Activated CD4-positive, alpha-beta T cell treated with anti-CD3 and anti-CD28 coated beads, Interleukin-2, amount 10 ng/mL, durations not matched to agents 7 days and 5 days (primary cell): ENCODE data around the gene CLTB. TPM values are rescaled to one million over a fixed set of nuclear protein-coding genes. Genes with fewer than 3 reads are reported as not detected.
"Not testable (repeated sequence)": the region's sequence is repeated elsewhere in the genome, so short reads cannot be mapped to it uniquely, and the experiment has no call there.

Source experiments
- CTCF ChIA-PET: fragments of 350-600 bp; sonication (Branson Sonifier 250); formaldehyde crosslinking; loops from one replicate; lab custom pipeline; 2021; ENCODE audit warnings: antibody characterized with exemption; lab: Charles Lee
- POLR2A ChIA-PET: fragments of 350-600 bp; sonication (Branson Sonifier 250); formaldehyde crosslinking; loops from one replicate; lab custom pipeline; 2021; ENCODE audit warnings: antibody characterized with exemption; lab: Charles Lee
- DNase-seq: peaks from one replicate; pipeline ENCODE4 v3.0.0-alpha.2; 2020
- H3K27ac Mint-ChIP-seq: one replicate; pipeline ENCODE4 v1.8.0; 2021; ENCODE audit warnings: mild to moderate bottlenecking, moderate library complexity, mixed read lengths
- H3K27me3 Mint-ChIP-seq: one replicate; pipeline ENCODE4 v1.8.0; 2021; ENCODE audit warnings: mixed read lengths
- H3K36me3 Mint-ChIP-seq: one replicate; pipeline ENCODE4 v1.8.0; 2021; ENCODE audit warnings: low read depth, mixed read lengths
- H3K4me1 Mint-ChIP-seq: one replicate; pipeline ENCODE4 v1.8.0; 2021; ENCODE audit warnings: mixed read lengths
- H3K4me3 Mint-ChIP-seq: one replicate; pipeline ENCODE4 v1.8.0; 2021; ENCODE audit warnings: mild to moderate bottlenecking, moderate library complexity, mixed read lengths
- H3K9me3 Mint-ChIP-seq: one replicate; pipeline ENCODE4 v1.8.0; 2021; ENCODE audit warnings: mixed read lengths
- total RNA-seq, 2 experiments: library from RNA; stranded (reverse); gene quantifications; one replicate each; pipeline ENCODE4 v1.2.3, GENCODE V29; 2021

The CLTB gene
- total RNA-seq, 2 experiments from 2014 or later: 53.8 to 65.8 TPM

- H3K36me3 Mint-ChIP-seq: peaks cover 5% of the 10 kb centered on the region
- no peaks in the 10 kb centered on the region for H3K9me3 Mint-ChIP-seq
- H3K27ac Mint-ChIP-seq: no peak overlapping the region
- H3K4me3 Mint-ChIP-seq: no peak overlapping the region
- POLR2A ChIA-PET: no interaction called here
- DNase-seq: no peak
- no peaks in the 10 kb centered on the region for H3K27me3 Mint-ChIP-seq
- H3K4me1 Mint-ChIP-seq: peaks cover 5% of the 10 kb centered on the region
- CTCF ChIA-PET: interaction anchor here (0.6 kb wide), 1 partner anchor 175 kb away, joined by 3 read pairs; no protein-coding TSS in a partner anchor
These were observed 7.7 kb downstream of the CLTB start for GRCh38 chr5:176408590-176408989.

- H3K27me3 Mint-ChIP-seq, H3K4me1 Mint-ChIP-seq, H3K9me3 Mint-ChIP-seq, H3K27ac Mint-ChIP-seq, DNase-seq, H3K4me3 Mint-ChIP-seq, POLR2A ChIA-PET, H3K36me3 Mint-ChIP-seq: not testable (repeated sequence)
- CTCF ChIA-PET: interaction anchor here (0.8 kb wide), 1 partner anchor 40 kb away, joined by 3 read pairs; the partner anchor contains the start of gene FAF2
These were observed 8.1 kb downstream of the CLTB start for GRCh38 chr5:176408252-176408573.

- H3K4me3 Mint-ChIP-seq: no peak overlapping the region
- ChIA-PET POLR2A (no interaction called here), CTCF (interaction anchor here (0.8 to 3.1 kb wide), 3 partner anchors 9 to 193 kb away, joined by 3 to 26 read pairs (median 3); partner anchors contain the start of genes CLTB and FAF2)
- H3K9me3 Mint-ChIP-seq: no peaks in the 10 kb centered on the region
- peaks cover 5% of the 10 kb centered on the region for H3K36me3 Mint-ChIP-seq
- no peaks in the 10 kb centered on the region for H3K27me3 Mint-ChIP-seq
- peaks cover 4% of the 10 kb centered on the region for H3K4me1 Mint-ChIP-seq
- H3K27ac Mint-ChIP-seq: no peak overlapping the region
- DNase-seq: no peak
These were observed 8.7 kb downstream of the CLTB start for GRCh38 chr5:176407456-176408251.

GRCh38 chr5:176406436-176407052 lies 9.8 kb downstream of the CLTB start:
- Mint-ChIP-seq H3K9me3 (no peaks in the 10 kb centered on the region), H3K4me1 (peaks cover 2% of the 10 kb centered on the region), H3K27ac (no peak overlapping the region), H3K4me3 (no peak overlapping the region), H3K36me3 (peaks cover 5% of the 10 kb centered on the region), H3K27me3 (no peaks in the 10 kb centered on the region)
- DNase-seq: no peak
- ChIA-PET POLR2A (interaction anchor here (0.6 kb wide), 1 partner anchor 112 kb away, joined by 3 read pairs; no protein-coding TSS in a partner anchor), CTCF (interaction anchor here (0.9 to 3.1 kb wide), 5 partner anchors 10 to 194 kb away, joined by 3 to 26 read pairs (median 3); partner anchors contain the start of gene CLTB)

GRCh38 chr5:176405656-176406435 lies 10.5 kb downstream of the CLTB start:
- Mint-ChIP-seq H3K4me1 (no peaks in the 10 kb centered on the region), H3K27me3 (no peaks in the 10 kb centered on the region), H3K9me3 (no peaks in the 10 kb centered on the region), H3K4me3 (no peak overlapping the region), H3K36me3 (peaks cover 5% of the 10 kb centered on the region), H3K27ac (no peak overlapping the region)
- no peak for DNase-seq
- POLR2A ChIA-PET: interaction anchor here (0.6 to 0.8 kb wide), 2 partner anchors 9 to 113 kb away, joined by 3 to 5 read pairs; no protein-coding TSS in a partner anchor
- CTCF ChIA-PET: interaction anchor here (0.9 to 3.1 kb wide), 6 partner anchors 11 to 195 kb away, joined by 3 to 26 read pairs (median 4); partner anchors contain the start of gene CLTB

- ChIA-PET POLR2A (no interaction called here), CTCF (interaction anchor here (0.7 kb wide), 1 partner anchor 41 kb away, joined by 4 read pairs; no protein-coding TSS in a partner anchor)
- H3K4me1 Mint-ChIP-seq: no peaks in the 10 kb centered on the region
- H3K9me3 Mint-ChIP-seq: no peaks in the 10 kb centered on the region
- DNase-seq: no peak
- no peaks in the 10 kb centered on the region for H3K27me3 Mint-ChIP-seq
- H3K36me3 Mint-ChIP-seq: peaks cover 4% of the 10 kb centered on the region
- H3K27ac Mint-ChIP-seq: peak overlapping the region; percentile 63
- no peak overlapping the region for H3K4me3 Mint-ChIP-seq
These were observed 14.8 kb downstream of the CLTB start for GRCh38 chr5:176401281-176402205.

- H3K27ac Mint-ChIP-seq: no peak overlapping the region
- no peak overlapping the region for H3K4me3 Mint-ChIP-seq
- H3K36me3 Mint-ChIP-seq: peaks cover 4% of the 10 kb centered on the region
- H3K27me3 Mint-ChIP-seq: no peaks in the 10 kb centered on the region
- no peaks in the 10 kb centered on the region for H3K4me1 Mint-ChIP-seq
- DNase-seq: no peak
- CTCF ChIA-PET: no interaction called here
- no peaks in the 10 kb centered on the region for H3K9me3 Mint-ChIP-seq
- POLR2A ChIA-PET: no interaction called here
These were observed 15.8 kb downstream of the CLTB start for GRCh38 chr5:176400382-176401156.

- H3K27me3 Mint-ChIP-seq: no peaks in the 10 kb centered on the region
- DNase-seq: no peak
- no peak overlapping the region for H3K27ac Mint-ChIP-seq
- H3K4me3 Mint-ChIP-seq: no peak overlapping the region
- ChIA-PET POLR2A (no interaction called here), CTCF (no interaction called here)
- no peaks in the 10 kb centered on the region for H3K9me3 Mint-ChIP-seq
- no peaks in the 10 kb centered on the region for H3K4me1 Mint-ChIP-seq
- peaks cover 4% of the 10 kb centered on the region for H3K36me3 Mint-ChIP-seq
These were observed 18.5 kb downstream of the CLTB start for GRCh38 chr5:176397736-176398420.

- Mint-ChIP-seq H3K4me3 (no peak overlapping the region), H3K9me3 (no peaks in the 10 kb centered on the region), H3K4me1 (peaks cover 4% of the 10 kb centered on the region), H3K27ac (no peak overlapping the region), H3K27me3 (no peaks in the 10 kb centered on the region), H3K36me3 (peaks cover 9% of the 10 kb centered on the region)
- ChIA-PET POLR2A (no interaction called here), CTCF (no interaction called here)
- DNase-seq: no peak
These were observed 20.0 kb downstream of the CLTB start for GRCh38 chr5:176396330-176396729.

GRCh38 chr5:176394881-176395675 lies 21.3 kb downstream of the CLTB start:
- no peak overlapping the region for H3K4me3 Mint-ChIP-seq
- H3K27me3 Mint-ChIP-seq: no peaks in the 10 kb centered on the region
- no peak for DNase-seq
- peaks cover 8% of the 10 kb centered on the region for H3K4me1 Mint-ChIP-seq
- peak overlapping the region; percentile 60 for H3K27ac Mint-ChIP-seq
- ChIA-PET CTCF (interaction anchor here (1.0 kb wide), 2 partner anchors 34 to 54 kb away, joined by 3 read pairs; partner anchors contain the start of gene FAF2), POLR2A (interaction anchor here (0.6 kb wide), 1 partner anchor 1707 kb away, joined by 3 read pairs; no protein-coding TSS in a partner anchor)
- H3K9me3 Mint-ChIP-seq: no peaks in the 10 kb centered on the region
- peaks cover 21% of the 10 kb centered on the region for H3K36me3 Mint-ChIP-seq
